GM12864 (cell line): ENCODE data around the gene MED15.

Experiments used
- DNase-seq: peaks from one replicate; pipeline ENCODE4 v3.0.0-alpha.2; 2011; ENCODE audit warnings: low read depth
- H3K4me3 ChIP-seq: 2 replicates; pipeline ENCODE4 v1.5.1; 2011; ENCODE audit warnings: mild to moderate bottlenecking, low read depth, low read length, control low read depth
- CTCF ChIP-seq: IDR thresholded peaks from 2 replicates; pipeline ENCODE4 v1.5.1; 2011; ENCODE audit warnings: low read depth, mild to moderate bottlenecking, moderate library complexity, low read length, control low read depth, inconsistent platforms; ENCODE audit errors: missing control alignments

Gene MED15

GRCh38 chr22:20531154-20531403 lies 23.7 kb downstream of the MED15 start:
- H3K4me3 ChIP-seq = no peak overlapping the region
- TF ChIP-seq CTCF = no peak
- DNase-seq = no peak

- TF ChIP-seq CTCF = no peak
- no peak for DNase-seq
- H3K4me3 ChIP-seq = no peak overlapping the region
Measured at GRCh38 chr22:20531404-20532201, 24.2 kb downstream of the MED15 start.

- no peak overlapping the region for H3K4me3 ChIP-seq
- no peak for DNase-seq
- no peak for TF ChIP-seq CTCF
Measured at GRCh38 chr22:20532256-20532993, 25.0 kb downstream of the MED15 start.

GRCh38 chr22:20533095-20533878 lies 25.9 kb downstream of the MED15 start:
- no peak for TF ChIP-seq CTCF
- no peak for DNase-seq
- H3K4me3 ChIP-seq = no peak overlapping the region

- no peak for TF ChIP-seq CTCF
- DNase-seq = no peak
- H3K4me3 ChIP-seq = no peak overlapping the region
Measured at GRCh38 chr22:20533879-20534265, 26.5 kb downstream of the MED15 start.

GRCh38 chr22:20536590-20537324 lies 29.3 kb downstream of the MED15 start:
- TF ChIP-seq CTCF = no peak
- DNase-seq = no peak
- H3K4me3 ChIP-seq = no peak overlapping the region
